Peyer's patch (tissue), 4 donors: Measurements from ENCODE around the gene GPR146.

ENCODE experiments used
- CTCF ChIP-seq, 6 experiments: fragments of 450-650 bp in 4 of 6; fragments of 200-600 bp in 2 of 6; sonication (generic) in 1 of 6; IDR thresholded peaks; one replicate each; pipeline ENCODE4 v1.5.1; 2017 to 2019; ENCODE audit warnings: antibody characterized with exemption in 6 of 6, mild to moderate bottlenecking in 3 of 6, moderate library complexity in 1 of 6
- POLR2A ChIP-seq, 2 donors: fragments of 450-650 bp; IDR thresholded peaks; one replicate each; pipeline ENCODE4 v1.5.1; 2017; ENCODE audit warnings: antibody characterized with exemption in 2 of 2, mild to moderate bottlenecking in 2 of 2, moderate library complexity in 2 of 2

- no peak for TF ChIP-seq CTCF (IDR thresholded peaks at IDR 0.05)
- TF ChIP-seq POLR2A (IDR thresholded peaks at IDR 0.05): no peak
Measured at GRCh38 chr7:1058311-1058710, 14.0 kb downstream of the GPR146 start.
